HepG2 (cell line): ENCODE results near the gene CENATAC. TPM values are rescaled to one million over a fixed set of nuclear protein-coding genes. Genes with fewer than 3 reads are reported as not detected.

Experiments
- ATF7-NPFF ChIP-seq: sonication (generic); formaldehyde crosslinking; IDR thresholded peaks from 2 replicates; pipeline ENCODE4 v1.8.1; 2023; ENCODE audit warnings: mild to moderate bottlenecking, low read depth, missing genetic modification reagents, moderate library complexity
- CCAR2 ChIP-seq: fragments of 200-400 bp; formaldehyde crosslinking; optimal IDR thresholded peaks from 2 replicates; pipeline ENCODE3; 2018; ENCODE audit warnings: low read depth, mild to moderate bottlenecking, low read length, moderate library complexity
- ESRRA ChIP-seq: sonication (generic); formaldehyde crosslinking; IDR thresholded peaks from 2 replicates; pipeline ENCODE4 v1.5.1; 2020; ENCODE audit warnings: mild to moderate bottlenecking, low read depth, missing genetic modification reagents
- FOSL2 ChIP-seq: sonication (generic); formaldehyde crosslinking; IDR thresholded peaks from 2 replicates; pipeline ENCODE4 v1.4.0; 2020; ENCODE audit warnings: missing genetic modification reagents
- MAZ ChIP-seq, 2 experiments: sonication (generic) in 1 of 2; formaldehyde crosslinking in 1 of 2; IDR thresholded peaks; 2 replicates each; pipeline versions ENCODE4 v1.5.0 to v1.6.1; 2012 to 2020; ENCODE audit warnings: low read depth in 2 of 2, mild to moderate bottlenecking in 2 of 2, borderline replicate concordance in 1 of 2, improper control_type of control experiment in 1 of 2, low read length in 1 of 2, missing genetic modification reagents in 1 of 2, moderate library complexity in 1 of 2
- MXD4 ChIP-seq: IDR thresholded peaks from 2 replicates; pipeline ENCODE4 v1.6.1; 2016; ENCODE audit warnings: mild to moderate bottlenecking, missing biosample characterization, missing genetic modification reagents
- MXI1 ChIP-seq: IDR thresholded peaks from 3 replicates; pipeline ENCODE4 v1.6.1; 2012; ENCODE audit warnings: low read depth, low read length, inconsistent platforms, borderline replicate concordance
- RNF2 ChIP-seq: fragments of 450-650 bp; conservative IDR thresholded peaks from 2 replicates; pipeline ENCODE4 v1.6.1; 2016; ENCODE audit warnings: low read depth
- SOX5 ChIP-seq: IDR thresholded peaks from 2 replicates; pipeline ENCODE4 v1.6.1; 2016; ENCODE audit warnings: borderline replicate concordance
- TARDBP ChIP-seq: sonication (generic); formaldehyde crosslinking; IDR thresholded peaks from 2 replicates; pipeline ENCODE4 v1.8.0; 2022; ENCODE audit warnings: mild to moderate bottlenecking, missing genetic modification reagents
- TBP ChIP-seq: sonication (generic); formaldehyde crosslinking; IDR thresholded peaks from 2 replicates; pipeline ENCODE4 v1.5.0; 2020; ENCODE audit warnings: missing genetic modification reagents
- TEAD2 ChIP-seq: sonication (generic); formaldehyde crosslinking; IDR thresholded peaks from 2 replicates; pipeline ENCODE4 v1.9.0; 2021; ENCODE audit warnings: missing genetic modification reagents
- ZNF20 ChIP-seq: sonication (generic); formaldehyde crosslinking; IDR thresholded peaks from 2 replicates; pipeline ENCODE4 v1.4.0; 2020; ENCODE audit warnings: mild to moderate bottlenecking, moderate library complexity, missing genetic modification reagents
- ZNF335 ChIP-seq: sonication (generic); formaldehyde crosslinking; IDR thresholded peaks from 2 replicates; pipeline ENCODE4 v1.4.0; 2020; ENCODE audit warnings: missing genetic modification reagents
- ZNF530 ChIP-seq: sonication (generic); formaldehyde crosslinking; IDR thresholded peaks from 2 replicates; pipeline ENCODE4 v1.5.0; 2020; ENCODE audit warnings: low read depth, mild to moderate bottlenecking, missing genetic modification reagents
- ZNF780A ChIP-seq: sonication (generic); formaldehyde crosslinking; IDR thresholded peaks from 2 replicates; pipeline ENCODE4 v1.8.0; 2022; ENCODE audit warnings: mild to moderate bottlenecking, missing genetic modification reagents, moderate library complexity
- polyA plus RNA-seq, 8 experiments: library from polyadenylated mRNA; depleted of rRNA in 3 of 8; stranded (reverse) in 7 of 8; unstranded in 1 of 8; fragments of >200 nt; fragmentation: Illumina TruSeq in 4 of 8; extraction: Trizol in 4 of 8; gene quantifications; 2 replicates each; pipeline versions ENCODE4 v1.2.1 to v1.2.3, GENCODE V29; 2011 to 2016; ENCODE audit warnings: low read depth in 4 of 8, missing spikeins in 1 of 8, mixed read lengths in 1 of 8; ENCODE audit not compliant: insufficient read depth in 1 of 8
- total RNA-seq, 5 experiments: library from RNA; depleted of rRNA; stranded (reverse); fragments of >200 nt; fragmentation: Illumina TruSeq; extraction: Trizol; gene quantifications; 2 replicates each; pipeline ENCODE4 v1.2.3, GENCODE V29; 2016; ENCODE audit warnings: low read depth in 1 of 5
- TF ChIP-seq, protein P1 (sequence below): sonication (generic); formaldehyde crosslinking; IDR thresholded peaks from 2 replicates; pipeline ENCODE4 v1.4.0; 2020; ENCODE audit warnings: mild to moderate bottlenecking, missing genetic modification reagents
- TF ChIP-seq, protein P2 (sequence below): sonication (generic); formaldehyde crosslinking; conservative IDR thresholded peaks from 2 replicates; pipeline ENCODE4 v1.8.0; 2022; ENCODE audit warnings: low read depth, missing genetic modification reagents
- TF ChIP-seq, protein P3 (sequence below): sonication (generic); IDR thresholded peaks from 2 replicates; pipeline ENCODE4 v1.6.1; 2016; ENCODE audit warnings: low read depth, borderline replicate concordance

The CENATAC gene
- total and polyA plus RNA-seq, 2 of the 13 experiments (the other 11 are each of a cell fraction or from before 2014, with no cell fraction given) = 21.7 to 25.0 TPM

DNA sequence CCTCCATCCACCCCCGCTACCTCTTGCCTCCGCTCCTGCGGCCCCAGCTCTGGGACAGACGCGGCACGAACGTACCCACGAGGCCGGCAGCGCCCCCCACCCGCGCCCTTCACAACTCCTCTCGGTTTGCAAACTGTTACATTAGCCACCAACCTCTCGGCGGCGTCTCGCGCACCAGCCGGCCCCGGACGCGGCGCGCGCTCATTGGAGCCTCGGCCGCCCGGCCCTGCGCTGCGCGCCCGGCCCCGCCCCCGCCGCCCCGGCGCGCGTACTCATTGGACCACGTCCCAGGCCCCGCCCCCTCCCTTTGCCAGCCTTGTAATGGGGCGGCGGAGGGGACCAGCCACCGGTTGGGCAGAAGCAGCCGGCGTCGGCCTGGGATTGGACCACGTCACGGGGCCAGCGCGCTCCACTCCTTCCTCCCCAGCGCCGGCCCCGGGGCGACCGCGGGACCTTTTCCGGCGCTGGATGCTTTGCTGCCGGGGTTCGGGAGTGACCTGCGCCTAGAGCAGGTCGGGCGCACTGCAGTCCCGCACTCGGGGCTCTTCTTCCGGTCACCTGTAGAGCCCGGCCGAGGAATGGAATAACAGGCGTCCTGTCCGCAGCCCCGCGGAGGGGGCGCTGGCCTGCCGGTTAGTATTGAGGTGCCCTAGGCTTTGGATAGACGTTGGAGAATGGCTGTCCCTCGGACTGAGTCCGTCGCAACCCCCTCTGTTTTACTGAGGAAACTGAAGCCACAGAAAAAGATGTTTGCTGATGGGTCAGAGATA lies 59.2 kb downstream of the CENATAC start, which contains the start of gene HYOU1 (continued):
- TF ChIP-seq, protein P1, sequence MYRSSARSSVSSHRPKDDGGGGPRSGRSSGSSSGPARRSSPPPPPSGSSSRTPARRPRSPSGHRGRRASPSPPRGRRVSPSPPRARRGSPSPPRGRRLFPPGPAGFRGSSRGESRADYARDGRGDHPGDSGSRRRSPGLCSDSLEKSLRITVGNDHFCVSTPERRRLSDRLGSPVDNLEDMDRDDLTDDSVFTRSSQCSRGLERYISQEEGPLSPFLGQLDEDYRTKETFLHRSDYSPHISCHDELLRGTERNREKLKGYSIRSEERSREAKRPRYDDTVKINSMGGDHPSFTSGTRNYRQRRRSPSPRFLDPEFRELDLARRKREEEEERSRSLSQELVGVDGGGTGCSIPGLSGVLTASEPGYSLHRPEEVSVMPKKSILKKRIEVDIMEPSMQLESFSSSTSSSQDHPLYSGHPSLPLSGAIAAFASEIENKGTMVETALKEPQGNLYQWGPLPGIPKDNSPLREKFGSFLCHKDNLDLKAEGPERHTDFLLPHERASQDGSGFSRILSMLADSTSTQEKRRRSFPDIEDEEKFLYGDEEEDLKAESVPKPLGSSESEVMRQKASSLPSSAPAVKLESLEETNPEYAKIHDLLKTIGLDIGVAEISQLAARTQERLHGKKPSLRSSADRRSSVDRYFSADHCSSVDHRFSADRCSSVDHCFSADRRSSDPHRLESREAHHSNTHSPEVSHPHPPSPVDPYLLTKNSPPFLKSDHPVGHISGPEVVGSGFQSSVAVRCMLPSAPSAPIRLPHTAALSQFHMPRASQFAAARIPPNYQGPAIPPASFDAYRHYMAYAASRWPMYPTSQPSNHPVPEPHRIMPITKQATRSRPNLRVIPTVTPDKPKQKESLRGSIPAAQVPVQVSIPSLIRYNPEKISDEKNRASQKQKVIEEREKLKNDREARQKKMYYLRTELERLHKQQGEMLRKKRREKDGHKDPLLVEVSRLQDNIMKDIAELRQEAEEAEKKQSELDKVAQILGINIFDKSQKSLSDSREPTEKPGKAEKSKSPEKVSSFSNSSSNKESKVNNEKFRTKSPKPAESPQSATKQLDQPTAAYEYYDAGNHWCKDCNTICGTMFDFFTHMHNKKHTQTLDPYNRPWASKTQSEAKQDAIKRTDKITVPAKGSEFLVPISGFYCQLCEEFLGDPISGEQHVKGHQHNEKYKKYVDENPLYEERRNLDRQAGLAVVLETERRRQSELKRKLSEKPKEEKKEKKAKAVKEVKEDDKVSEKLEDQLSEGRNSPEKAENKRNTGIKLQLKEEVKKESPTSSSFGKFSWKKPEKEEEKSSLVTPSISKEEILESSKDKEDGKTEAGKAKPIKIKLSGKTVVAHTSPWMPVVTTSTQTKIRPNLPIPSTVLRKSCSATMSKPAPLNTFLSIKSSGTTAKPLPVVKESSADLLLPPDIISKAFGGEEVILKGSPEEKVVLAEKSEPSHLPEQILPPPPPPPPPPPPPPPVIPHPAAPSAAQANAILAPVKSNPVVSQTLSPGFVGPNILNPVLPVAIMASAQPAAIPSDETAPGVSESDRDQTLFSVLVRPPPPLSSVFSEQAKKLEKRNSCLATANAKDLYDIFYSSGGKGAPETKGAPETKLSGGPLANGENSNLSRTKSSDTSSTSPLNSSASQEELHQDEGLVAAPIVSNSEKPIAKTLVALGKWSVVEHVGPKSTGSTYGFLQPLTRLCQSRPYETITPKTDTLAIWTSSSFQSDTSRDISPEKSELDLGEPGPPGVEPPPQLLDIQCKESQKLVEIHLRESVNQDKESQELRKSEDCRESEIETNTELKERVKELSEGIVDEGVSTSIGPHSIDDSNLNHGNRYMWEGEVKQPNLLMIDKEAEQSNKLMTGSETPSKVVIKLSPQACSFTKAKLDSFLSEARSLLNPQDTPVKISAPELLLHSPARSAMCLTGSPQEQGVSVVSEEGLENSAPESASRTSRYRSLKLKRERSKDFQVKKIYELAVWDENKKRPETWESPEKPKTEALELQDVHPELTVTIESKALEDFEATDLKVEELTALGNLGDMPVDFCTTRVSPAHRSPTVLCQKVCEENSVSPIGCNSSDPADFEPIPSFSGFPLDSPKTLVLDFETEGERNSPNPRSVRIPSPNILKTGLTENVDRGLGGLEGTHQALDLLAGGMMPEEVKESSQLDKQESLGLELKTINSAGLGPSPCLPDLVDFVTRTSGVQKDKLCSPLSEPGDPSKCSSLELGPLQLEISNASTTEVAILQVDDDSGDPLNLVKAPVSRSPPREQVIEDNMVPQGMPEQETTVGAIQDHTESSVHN (CRISPR knock-in tag) = no peak
- TF ChIP-seq FOSL2 (CRISPR knock-in tag) (no peak), TARDBP (CRISPR knock-in tag) (peak; percentile 32; the same call in 1 of the 2 replicates), RNF2 (no peak), TEAD2 (no peak), ESRRA (CRISPR knock-in tag) (no peak), TBP (CRISPR knock-in tag) (no peak), MXI1 (peak; percentile 86; the same call in 1 of the 3 replicates), SOX5 (CRISPR knock-in tag) (peak; percentile 9; the same call in 1 of the 2 replicates), ZNF20 (CRISPR knock-in tag) (no peak), ATF7-NPFF (CRISPR knock-in tag) (peak; percentile 31; the same call in 1 of the 2 replicates), MXD4 (CRISPR knock-in tag) (peak; percentile 83; the same call in 1 of the 2 replicates), ZNF530 (CRISPR knock-in tag) (no peak), ZNF780A (CRISPR knock-in tag) (no peak), CCAR2 (no peak), ZNF335 (CRISPR knock-in tag) (0 out of 2 replicates have a peak, but pooled peaks have one; percentile 21), MAZ (IDR thresholded peaks at IDR 0.05; ENCODE audit: borderline replicate concordance, low read depth, low read length) (peak; percentile 64), MAZ (CRISPR knock-in tag; IDR thresholded peaks at IDR 0.05; ENCODE audit: low read depth) (peak; percentile 64; the same call in 1 of the 2 replicates)
- TF ChIP-seq, protein P2, sequence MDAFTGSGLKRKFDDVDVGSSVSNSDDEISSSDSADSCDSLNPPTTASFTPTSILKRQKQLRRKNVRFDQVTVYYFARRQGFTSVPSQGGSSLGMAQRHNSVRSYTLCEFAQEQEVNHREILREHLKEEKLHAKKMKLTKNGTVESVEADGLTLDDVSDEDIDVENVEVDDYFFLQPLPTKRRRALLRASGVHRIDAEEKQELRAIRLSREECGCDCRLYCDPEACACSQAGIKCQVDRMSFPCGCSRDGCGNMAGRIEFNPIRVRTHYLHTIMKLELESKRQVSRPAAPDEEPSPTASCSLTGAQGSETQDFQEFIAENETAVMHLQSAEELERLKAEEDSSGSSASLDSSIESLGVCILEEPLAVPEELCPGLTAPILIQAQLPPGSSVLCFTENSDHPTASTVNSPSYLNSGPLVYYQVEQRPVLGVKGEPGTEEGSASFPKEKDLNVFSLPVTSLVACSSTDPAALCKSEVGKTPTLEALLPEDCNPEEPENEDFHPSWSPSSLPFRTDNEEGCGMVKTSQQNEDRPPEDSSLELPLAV = no peak
- TF ChIP-seq, protein P3, sequence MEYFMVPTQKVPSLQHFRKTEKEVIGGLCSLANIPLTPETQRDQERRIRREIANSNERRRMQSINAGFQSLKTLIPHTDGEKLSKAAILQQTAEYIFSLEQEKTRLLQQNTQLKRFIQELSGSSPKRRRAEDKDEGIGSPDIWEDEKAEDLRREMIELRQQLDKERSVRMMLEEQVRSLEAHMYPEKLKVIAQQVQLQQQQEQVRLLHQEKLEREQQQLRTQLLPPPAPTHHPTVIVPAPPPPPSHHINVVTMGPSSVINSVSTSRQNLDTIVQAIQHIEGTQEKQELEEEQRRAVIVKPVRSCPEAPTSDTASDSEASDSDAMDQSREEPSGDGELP = peak; percentile 67; the same call in 1 of the 2 replicates
